ENCODE measurements around the gene NEDD8. TPM values are rescaled to one million over a fixed set of nuclear protein-coding genes. Genes with fewer than 3 reads are reported as not detected.
"Not testable (repeated sequence)": the region's sequence is repeated elsewhere in the genome, so short reads cannot be mapped to it uniquely, and the experiment has no call there.

NEDD8 gene
- total RNA-seq, 4 donors from 2014 or later: 68.6 to 109 (median 98.3) TPM

GRCh38 chr14:24207625-24208024 is 24.5 kb downstream of the NEDD8 start:
- Histone ChIP-seq H3K9me3 (no peaks in the 10 kb centered on the region), H3K27me3 (no peaks in the 10 kb centered on the region), H3K27ac (no peak overlapping the region), H3K4me3 (no peak overlapping the region), H3K4me1 (peaks cover 0 to 12% (median 9%) of the 10 kb centered on the region in 4 donors), H3K36me3 (peaks cover 0 to 85% (median 27%) of the 10 kb centered on the region in 3 donors)
- TF ChIP-seq POLR2A (IDR thresholded peaks at IDR 0.05) (no peak), EP300 (IDR thresholded peaks at IDR 0.05) (no peak)
- no peak for DNase-seq (ENCODE audit: low spot score in 2 of 2)
- 94 to 100% methylated on average over 2 of the region's 2 CpGs for WGBS, 2 donors

- H3K36me3 ChIP-seq: peaks cover 0 to 88% (median 27%) of the 10 kb centered on the region in 3 donors
- no peak for TF ChIP-seq POLR2A (IDR thresholded peaks at IDR 0.05)
- TF ChIP-seq EP300 (IDR thresholded peaks at IDR 0.05): no peak
- TF ChIP-seq CTCF (IDR thresholded peaks at IDR 0.05): no peak
Measured at GRCh38 chr14:24207104-24207551, 25.0 kb downstream of the NEDD8 start.

GRCh38 chr14:24206260-24207103 is 25.7 kb downstream of the NEDD8 start:
- WGBS, 2 donors: 95 to 99% methylated on average over 11 of the region's 11 CpGs
- H3K36me3 ChIP-seq: peaks cover 0 to 93% (median 28%) of the 10 kb centered on the region in 3 donors
- no peak for TF ChIP-seq EP300 (IDR thresholded peaks at IDR 0.05)
- no peak for TF ChIP-seq POLR2A (IDR thresholded peaks at IDR 0.05)
- no peak for TF ChIP-seq CTCF (IDR thresholded peaks at IDR 0.05)
- no peak overlapping the region for H3K4me3 ChIP-seq
- no peaks in the 10 kb centered on the region for H3K9me3 ChIP-seq
- DNase-seq (ENCODE audit: low spot score in 2 of 2): no peak
- no peak overlapping the region for H3K27ac ChIP-seq
- no peaks in the 10 kb centered on the region for H3K27me3 ChIP-seq
- peaks cover 0 to 3% (median under 1%) of the 10 kb centered on the region in 4 donors for H3K4me1 ChIP-seq

More at GRCh38 chr14:24207104-24207551, 25.0 kb downstream of the NEDD8 start:
- no peaks in the 10 kb centered on the region for H3K9me3 ChIP-seq
- H3K4me1 ChIP-seq: peaks cover 0 to 8% (median 5%) of the 10 kb centered on the region in 4 donors
- no peaks in the 10 kb centered on the region for H3K27me3 ChIP-seq
- H3K27ac ChIP-seq: no peak overlapping the region
- DNase-seq (ENCODE audit: low spot score in 2 of 2): no peak
- WGBS, 2 donors: 93 to 96% methylated on average over 5 of the region's 5 CpGs
- no peak overlapping the region for H3K4me3 ChIP-seq

GRCh38 chr14:24204163-24205146 is 27.7 kb downstream of the NEDD8 start:
- DNase-seq (ENCODE audit: low spot score in 2 of 2): no peak
- TF ChIP-seq EP300 (IDR thresholded peaks at IDR 0.05) (no peak), POLR2A (IDR thresholded peaks at IDR 0.05) (no peak)
- H3K36me3 ChIP-seq: peaks cover 0 to 90% (median 19%) of the 10 kb centered on the region in 3 donors

GRCh38 chr14:24203249-24203886 is 28.8 kb downstream of the NEDD8 start:
- H3K27ac ChIP-seq; H3K4me3 ChIP-seq; H3K27me3 ChIP-seq; DNase-seq (ENCODE audit: low spot score in 2 of 2); H3K9me3 ChIP-seq: not testable (repeated sequence)
- WGBS, 2 donors: 96 to 97% methylated on average over 16 of the region's 16 CpGs
- H3K36me3 ChIP-seq: peaks cover 0 to 79% (median 15%) of the 10 kb centered on the region in 3 donors
- peaks cover 0 to 15% (median 0%) of the 10 kb centered on the region in 4 donors for H3K4me1 ChIP-seq

More at GRCh38 chr14:24204163-24205146, 27.7 kb downstream of the NEDD8 start:
- H3K27me3 ChIP-seq: no peaks in the 10 kb centered on the region
- 90 to 94% methylated on average over 7 of the region's 7 CpGs for WGBS, 2 donors
- H3K4me3 ChIP-seq: no peak overlapping the region
- no peaks in the 10 kb centered on the region for H3K9me3 ChIP-seq
- H3K27ac ChIP-seq: no peak overlapping the region
- H3K4me1 ChIP-seq: peaks cover 0 to 6% (median 0%) of the 10 kb centered on the region in 4 donors

- not testable (repeated sequence) for H3K4me3 ChIP-seq; H3K27me3 ChIP-seq; DNase-seq (ENCODE audit: low spot score in 2 of 2); H3K9me3 ChIP-seq; H3K27ac ChIP-seq
- 80 to 88% methylated on average over 8 of the region's 8 CpGs for WGBS, 2 donors
- H3K4me1 ChIP-seq: peaks cover 0 to 21% (median under 1%) of the 10 kb centered on the region in 4 donors
- peaks cover 0 to 70% (median 15%) of the 10 kb centered on the region in 3 donors for H3K36me3 ChIP-seq
Measured at GRCh38 chr14:24202538-24202937, 29.6 kb downstream of the NEDD8 start.
